Astrocyte (in vitro differentiated cells and primary cell): ENCODE data around the gene VASN. TPM values are rescaled to one million over a fixed set of nuclear protein-coding genes. Genes with fewer than 3 reads are reported as not detected.

ENCODE experiments used
- DNase-seq: peaks from one replicate; pipeline ENCODE4 v3.0.0-alpha.2; 2010; ENCODE audit warnings: low read depth
- FAIRE-seq: peaks from 2 replicates; lab custom pipeline; 2011; peaks lifted over from hg19 to GRCh38; lab: Jason Lieb, UNC
- H2AFZ ChIP-seq: 2 replicates; pipeline ENCODE4 v1.6.0; 2012; ENCODE audit warnings: low read depth, low read length, inconsistent platforms
- H3K27ac ChIP-seq: 2 replicates; pipeline ENCODE4 v1.5.1; 2011; ENCODE audit warnings: low read depth, low read length, inconsistent platforms
- H3K27me3 ChIP-seq: 2 replicates; pipeline ENCODE4 v1.6.0; 2011; ENCODE audit warnings: low read length, inconsistent platforms; ENCODE audit not compliant: insufficient read depth
- H3K36me3 ChIP-seq: 2 replicates; pipeline ENCODE4 v1.5.1; 2011; ENCODE audit warnings: low read length, inconsistent platforms; ENCODE audit not compliant: insufficient read depth
- H3K4me1 ChIP-seq: 2 replicates; pipeline ENCODE4 v1.5.1; 2011; ENCODE audit warnings: low read length, inconsistent platforms; ENCODE audit not compliant: insufficient read depth
- H3K4me2 ChIP-seq: 2 replicates; pipeline ENCODE4 v1.6.0; 2012; ENCODE audit warnings: low read length, inconsistent platforms
- H3K4me3 ChIP-seq: 2 replicates; pipeline ENCODE4 v1.5.1; 2011; ENCODE audit warnings: low read depth, mild to moderate bottlenecking, low read length, inconsistent platforms; ENCODE audit not compliant: insufficient read depth
- H3K79me2 ChIP-seq: 2 replicates; pipeline ENCODE4 v1.6.0; 2012; ENCODE audit warnings: mild to moderate bottlenecking, low read length, inconsistent platforms; ENCODE audit not compliant: insufficient read depth
- H3K9ac ChIP-seq: 2 replicates; pipeline ENCODE4 v1.6.0; 2012; ENCODE audit warnings: mild to moderate bottlenecking, low read length, inconsistent platforms
- H3K9me3 ChIP-seq: 2 replicates; pipeline ENCODE4 v1.5.1; 2012; ENCODE audit warnings: low read depth, mild to moderate bottlenecking, low read length, inconsistent platforms; ENCODE audit not compliant: insufficient read depth
- H4K20me1 ChIP-seq: 2 replicates; pipeline ENCODE4 v1.6.0; 2012; ENCODE audit warnings: low read length, inconsistent platforms; ENCODE audit not compliant: insufficient read depth
- H3K27ac Mint-ChIP-seq: one replicate; pipeline ENCODE4 v1.8.0; 2021; ENCODE audit warnings: mild to moderate bottlenecking, mixed read lengths; ENCODE audit not compliant: unreplicated experiment
- H3K27me3 Mint-ChIP-seq: one replicate; pipeline ENCODE4 v1.8.0; 2021; ENCODE audit warnings: low read depth, mixed read lengths; ENCODE audit not compliant: unreplicated experiment
- H3K36me3 Mint-ChIP-seq: one replicate; pipeline ENCODE4 v1.8.0; 2021; ENCODE audit warnings: low read depth, mixed read lengths; ENCODE audit not compliant: unreplicated experiment
- H3K4me1 Mint-ChIP-seq: one replicate; pipeline ENCODE4 v1.8.0; 2021; ENCODE audit warnings: low read depth, mixed read lengths; ENCODE audit not compliant: unreplicated experiment
- H3K4me3 Mint-ChIP-seq: one replicate; pipeline ENCODE4 v1.8.0; 2021; ENCODE audit warnings: mild to moderate bottlenecking, moderate library complexity, mixed read lengths; ENCODE audit not compliant: unreplicated experiment
- H3K9me3 Mint-ChIP-seq: one replicate; pipeline ENCODE4 v1.8.0; 2021; ENCODE audit warnings: mild to moderate bottlenecking, mixed read lengths; ENCODE audit not compliant: unreplicated experiment
- EZH2 ChIP-seq: IDR thresholded peaks from 2 replicates; pipeline ENCODE4 v1.6.1; 2012; ENCODE audit warnings: mild to moderate bottlenecking, low read length, inconsistent platforms; ENCODE audit not compliant: insufficient read depth
- total RNA-seq: library from RNA; stranded (reverse); gene quantifications from 2 replicates; pipeline ENCODE4 v1.2.1, GENCODE V29; 2021
- TF ChIP-seq, protein P1 (sequence below): IDR thresholded peaks from 2 replicates; pipeline ENCODE4 v1.5.1; 2011; ENCODE audit warnings: low read depth, mild to moderate bottlenecking, inconsistent platforms, low read length, moderate library complexity; ENCODE audit not compliant: insufficient read depth

Gene VASN
- total RNA-seq, 1 donor from 2014 or later: 32.0 TPM

DNA sequence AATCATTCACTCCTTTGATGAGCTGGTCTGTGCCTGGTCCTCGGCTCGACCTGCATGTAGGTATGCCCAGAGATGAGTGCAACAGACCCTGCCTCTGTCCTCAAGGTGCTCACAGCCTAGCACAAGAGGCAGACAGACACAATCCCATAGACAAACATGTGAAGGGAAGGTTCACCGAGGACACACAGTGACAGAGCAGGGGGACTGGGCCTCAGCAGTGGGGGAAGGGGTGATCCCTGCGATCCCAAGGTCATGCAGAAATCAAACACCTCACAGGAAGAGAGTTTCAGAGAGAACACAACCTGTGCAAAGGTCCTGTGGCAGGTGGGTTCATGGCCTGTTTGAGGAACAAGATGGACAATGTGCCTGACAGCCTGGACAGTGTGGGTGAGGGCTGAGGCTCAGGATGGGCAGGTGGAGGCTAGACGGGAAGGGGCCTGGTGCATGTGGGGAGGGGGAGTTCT is 4.2 kb upstream of the VASN start:
- no peak overlapping the region for H2AFZ ChIP-seq
- H3K27me3 Mint-ChIP-seq: no peaks in the 10 kb centered on the region
- H3K27me3 ChIP-seq: no peaks in the 10 kb centered on the region
- peaks cover 22% of the 10 kb centered on the region for H3K4me1 Mint-ChIP-seq
- H3K9me3 Mint-ChIP-seq: no peaks in the 10 kb centered on the region
- no peak for FAIRE-seq
- no peak for DNase-seq
- TF ChIP-seq, protein P1, sequence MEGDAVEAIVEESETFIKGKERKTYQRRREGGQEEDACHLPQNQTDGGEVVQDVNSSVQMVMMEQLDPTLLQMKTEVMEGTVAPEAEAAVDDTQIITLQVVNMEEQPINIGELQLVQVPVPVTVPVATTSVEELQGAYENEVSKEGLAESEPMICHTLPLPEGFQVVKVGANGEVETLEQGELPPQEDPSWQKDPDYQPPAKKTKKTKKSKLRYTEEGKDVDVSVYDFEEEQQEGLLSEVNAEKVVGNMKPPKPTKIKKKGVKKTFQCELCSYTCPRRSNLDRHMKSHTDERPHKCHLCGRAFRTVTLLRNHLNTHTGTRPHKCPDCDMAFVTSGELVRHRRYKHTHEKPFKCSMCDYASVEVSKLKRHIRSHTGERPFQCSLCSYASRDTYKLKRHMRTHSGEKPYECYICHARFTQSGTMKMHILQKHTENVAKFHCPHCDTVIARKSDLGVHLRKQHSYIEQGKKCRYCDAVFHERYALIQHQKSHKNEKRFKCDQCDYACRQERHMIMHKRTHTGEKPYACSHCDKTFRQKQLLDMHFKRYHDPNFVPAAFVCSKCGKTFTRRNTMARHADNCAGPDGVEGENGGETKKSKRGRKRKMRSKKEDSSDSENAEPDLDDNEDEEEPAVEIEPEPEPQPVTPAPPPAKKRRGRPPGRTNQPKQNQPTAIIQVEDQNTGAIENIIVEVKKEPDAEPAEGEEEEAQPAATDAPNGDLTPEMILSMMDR: no peak
- no peak for TF ChIP-seq EZH2
- H3K27ac Mint-ChIP-seq: no peak overlapping the region
- no peak overlapping the region for H3K4me3 Mint-ChIP-seq
- H3K79me2 ChIP-seq: peaks cover 5% of the 10 kb centered on the region
- H3K4me3 ChIP-seq: no peak overlapping the region
- no peaks in the 10 kb centered on the region for H3K9me3 ChIP-seq
- peaks cover 5% of the 10 kb centered on the region for H4K20me1 ChIP-seq
- H3K27ac ChIP-seq: no peak overlapping the region
- peaks cover 4% of the 10 kb centered on the region for H3K36me3 Mint-ChIP-seq
- no peak overlapping the region for H3K4me2 ChIP-seq
- no peaks in the 10 kb centered on the region for H3K36me3 ChIP-seq
- peaks cover 21% of the 10 kb centered on the region for H3K4me1 ChIP-seq
- no peak overlapping the region for H3K9ac ChIP-seq

DNA sequence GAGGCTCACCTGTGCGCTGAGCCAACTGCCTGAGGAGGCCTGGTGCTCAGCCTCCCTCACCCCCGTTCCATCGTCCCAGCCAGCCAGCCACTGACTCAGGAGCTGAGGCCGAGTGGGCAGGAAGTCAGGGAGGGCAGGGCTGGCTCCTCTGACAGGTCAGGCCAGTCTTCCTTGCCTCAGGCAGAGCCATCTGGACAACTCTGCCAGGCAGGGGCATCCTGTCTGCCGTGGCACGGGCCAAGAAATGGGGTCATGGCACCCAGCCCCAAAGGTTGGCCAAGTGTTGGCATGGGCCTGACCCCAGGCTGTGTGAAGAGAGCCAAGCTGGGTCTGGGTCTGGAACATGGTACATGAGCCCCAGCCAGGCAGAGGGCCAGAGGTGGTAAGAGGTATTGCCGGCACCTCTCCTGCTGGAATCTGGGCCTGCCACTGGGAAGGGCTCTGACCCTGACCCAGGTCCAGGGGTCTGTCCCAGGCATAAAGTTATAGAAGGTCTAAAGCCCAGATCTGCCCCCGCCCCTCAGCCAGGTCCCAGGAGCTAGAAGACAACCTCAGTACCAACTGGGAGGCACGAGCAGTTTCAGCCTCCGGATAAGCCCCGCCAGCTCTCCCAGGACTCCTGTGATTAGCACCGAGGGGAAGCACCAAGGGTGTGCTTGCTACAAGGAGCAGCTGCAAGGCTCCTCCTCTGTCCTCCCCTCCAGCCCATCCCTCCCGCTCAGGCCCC is 2.5 kb upstream of the VASN start:
- Mint-ChIP-seq H3K9me3 (no peaks in the 10 kb centered on the region), H3K4me1 (peaks cover 25% of the 10 kb centered on the region), H3K4me3 (no peak overlapping the region), H3K27me3 (no peaks in the 10 kb centered on the region), H3K36me3 (peaks cover 4% of the 10 kb centered on the region), H3K27ac (no peak overlapping the region)
- FAIRE-seq (no peak), DNase-seq (no peak)
- H3K9me3 ChIP-seq: no peaks in the 10 kb centered on the region
- H3K4me2 ChIP-seq: no peak overlapping the region
- no peak overlapping the region for H2AFZ ChIP-seq
- peaks cover 20% of the 10 kb centered on the region for H4K20me1 ChIP-seq
- TF ChIP-seq EZH2: no peak
- TF ChIP-seq, protein P1: no peak
- no peak overlapping the region for H3K4me3 ChIP-seq
- H3K79me2 ChIP-seq: peaks cover 21% of the 10 kb centered on the region
- H3K9ac ChIP-seq: no peak overlapping the region
- no peak overlapping the region for H3K27ac ChIP-seq
- no peaks in the 10 kb centered on the region for H3K27me3 ChIP-seq
- no peaks in the 10 kb centered on the region for H3K36me3 ChIP-seq
- peaks cover 36% of the 10 kb centered on the region for H3K4me1 ChIP-seq

DNA sequence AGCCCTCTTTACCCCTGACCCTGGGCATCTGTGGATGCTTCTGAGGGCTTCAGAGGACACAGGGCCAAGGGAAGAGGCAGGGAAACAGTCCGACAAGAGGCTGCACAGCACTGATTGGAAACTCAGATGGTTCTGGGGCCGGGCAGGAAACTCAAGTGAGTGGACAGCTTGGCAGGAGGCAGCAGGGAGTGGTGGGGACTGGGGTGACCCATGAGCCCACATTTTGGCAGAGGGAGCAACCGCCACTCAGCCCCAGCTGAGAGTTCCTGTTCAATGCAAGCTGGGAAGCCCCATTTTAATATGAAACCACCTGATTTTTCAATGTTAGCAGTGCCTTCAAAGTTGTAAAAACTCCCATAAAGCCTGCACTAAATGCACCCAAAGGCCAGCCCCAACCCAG is 1.5 kb upstream of the VASN start:
- Mint-ChIP-seq H3K9me3 (no peaks in the 10 kb centered on the region), H3K27me3 (no peaks in the 10 kb centered on the region), H3K36me3 (peaks cover 4% of the 10 kb centered on the region), H3K27ac (peak overlapping the region; percentile 26), H3K4me1 (peaks cover 27% of the 10 kb centered on the region), H3K4me3 (no peak overlapping the region)
- H3K4me1 ChIP-seq: peaks cover 46% of the 10 kb centered on the region
- FAIRE-seq (no peak), DNase-seq (no peak)
- peaks cover 30% of the 10 kb centered on the region for H3K79me2 ChIP-seq
- H3K9ac ChIP-seq: peak overlapping the region; percentile 45
- H4K20me1 ChIP-seq: peaks cover 30% of the 10 kb centered on the region
- no peak overlapping the region for H3K4me2 ChIP-seq
- H3K36me3 ChIP-seq: no peaks in the 10 kb centered on the region
- H3K9me3 ChIP-seq: no peaks in the 10 kb centered on the region
- no peaks in the 10 kb centered on the region for H3K27me3 ChIP-seq
- H2AFZ ChIP-seq: no peak overlapping the region
- TF ChIP-seq, protein P1: no peak
- TF ChIP-seq EZH2: no peak
- peak overlapping the region; percentile 40 for H3K27ac ChIP-seq
- no peak overlapping the region for H3K4me3 ChIP-seq
